Smooth muscle cell (in vitro differentiated cells): ENCODE measurements around the gene AUTS2. TPM values are rescaled to one million over a fixed set of nuclear protein-coding genes. Genes with fewer than 3 reads are reported as not detected.

ENCODE experiments used
- DNase-seq: peaks from one replicate; lab custom pipeline; 2025; ENCODE audit not compliant: unreplicated experiment; lab: John Stamatoyannopoulos, UW
- H2AFZ ChIP-seq: fragments of 200-600 bp; sonication (generic); 2 replicates; pipeline ENCODE4 v1.6.0; 2016; ENCODE audit warnings: antibody characterized with exemption, low read depth, mild to moderate bottlenecking
- H3F3A ChIP-seq: fragments of 200-600 bp; sonication (generic); 2 replicates; pipeline ENCODE4 v1.6.0; 2017; ENCODE audit warnings: antibody characterized with exemption, low read depth
- H3K27ac ChIP-seq: fragments of 200-600 bp; sonication (generic); 2 replicates; pipeline ENCODE4 v1.5.1; 2016; ENCODE audit warnings: low read depth, mild to moderate bottlenecking
- H3K27me3 ChIP-seq: fragments of 200-600 bp; sonication (generic); 2 replicates; pipeline ENCODE4 v1.6.1; 2016; ENCODE audit warnings: low read depth, mild to moderate bottlenecking
- H3K36me3 ChIP-seq: fragments of 200-600 bp; sonication (generic); 2 replicates; pipeline ENCODE4 v1.5.1; 2016; ENCODE audit warnings: low read depth
- H3K4me1 ChIP-seq: fragments of 200-600 bp; sonication (generic); 2 replicates; pipeline ENCODE4 v1.5.1; 2016; ENCODE audit warnings: low read depth
- H3K4me2 ChIP-seq: fragments of 200-600 bp; sonication (generic); 2 replicates; pipeline ENCODE4 v1.6.0; 2016; ENCODE audit warnings: mild to moderate bottlenecking
- H3K4me3 ChIP-seq: fragments of 200-600 bp; sonication (generic); 2 replicates; pipeline ENCODE4 v1.5.1; 2016; ENCODE audit warnings: mild to moderate bottlenecking
- H3K79me2 ChIP-seq: fragments of 200-600 bp; sonication (generic); 2 replicates; pipeline ENCODE4 v1.6.0; 2016; ENCODE audit warnings: low read depth, mild to moderate bottlenecking
- H3K9ac ChIP-seq: fragments of 200-600 bp; sonication (generic); 2 replicates; pipeline ENCODE4 v1.6.0; 2016; ENCODE audit warnings: low read depth
- H3K9me3 ChIP-seq: fragments of 200-600 bp; sonication (generic); replicated peaks from 2 replicates; pipeline ENCODE4 v1.5.1; 2016; ENCODE audit warnings: low read depth
- H4K20me1 ChIP-seq: fragments of 200-600 bp; sonication (generic); 2 replicates; pipeline ENCODE4 v1.6.0; 2016; ENCODE audit warnings: low read depth
- CTCF ChIP-seq: fragments of 200-600 bp; sonication (generic); IDR thresholded peaks from 2 replicates; pipeline ENCODE4 v1.5.1; 2017; ENCODE audit warnings: borderline replicate concordance, mild to moderate bottlenecking, antibody characterized with exemption; ENCODE audit not compliant: insufficient read depth, poor library complexity, severe bottlenecking
- WGBS: methylation state at CpG from one replicate; pipeline ENCODE4 v1.1.7; 2016; ENCODE audit warnings: low lambda C conversion rate; 5-methylcytosine and 5-hydroxymethylcytosine counted together
- polyA plus RNA-seq: library from polyadenylated mRNA; unstranded; fragments of >200 nt; fragmentation: Nextera tagmentation; extraction: Ambion mirVana; gene quantifications from 2 replicates; pipeline ENCODE4 v1.2.1, GENCODE V29; 2016
- total RNA-seq: library from RNA; depleted of rRNA; stranded (reverse); fragments of >200 nt; gene quantifications from 2 replicates; pipeline ENCODE4 v1.2.3, GENCODE V29; 2014

The AUTS2 gene
- total and polyA plus RNA-seq, 2 experiments from 2014 or later, result 6.5 to 8.6 TPM

- Histone ChIP-seq H3F3A (no peaks in the 10 kb centered on the region), H4K20me1 (peaks cover 44% of the 10 kb centered on the region), H3K27ac (no peak overlapping the region), H3K4me1 (peaks cover 15% of the 10 kb centered on the region), H3K9ac (no peak overlapping the region), H3K4me3 (no peak overlapping the region), H3K79me2 (no peaks in the 10 kb centered on the region), H3K27me3 (peaks cover 2% of the 10 kb centered on the region), H2AFZ (no peak overlapping the region), H3K4me2 (no peak overlapping the region), H3K9me3 (no peaks in the 10 kb centered on the region), H3K36me3 (no peaks in the 10 kb centered on the region)
- no peak for DNase-seq
- 75% methylated on average over 5 of the region's 5 CpGs for WGBS
- no peak for TF ChIP-seq CTCF
Measured at GRCh38 chr7:69817841-69818635, 219.8 kb downstream of the AUTS2 start.

GRCh38 chr7:69818636-69819332, 220.5 kb downstream of the AUTS2 start:
- Histone ChIP-seq H3K36me3 (no peaks in the 10 kb centered on the region), H4K20me1 (peaks cover 39% of the 10 kb centered on the region)
- WGBS, result 92% methylated on average over 7 of the region's 7 CpGs

DNA sequence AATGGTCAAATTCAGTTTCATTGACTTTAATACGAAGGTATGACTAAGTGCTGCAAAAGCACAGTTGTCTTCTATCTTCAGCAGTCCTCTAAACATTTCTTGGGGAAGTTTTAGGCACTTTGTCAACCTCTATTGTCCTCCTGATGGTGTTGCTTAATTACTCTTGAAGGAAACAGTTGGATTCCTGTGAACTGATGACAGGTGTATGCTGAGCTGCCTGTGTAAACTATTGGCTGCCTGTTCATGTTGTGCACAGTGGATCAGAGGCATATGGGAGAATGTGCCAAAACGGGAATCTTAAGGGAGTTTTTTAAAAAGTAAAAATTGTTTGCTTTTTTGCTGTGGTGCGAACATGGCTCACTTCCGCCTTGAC, 221.0 kb downstream of the AUTS2 start:
- DNase-seq, result no peak
- Histone ChIP-seq H3K9me3 (no peaks in the 10 kb centered on the region), H3K79me2 (no peaks in the 10 kb centered on the region), H3F3A (no peaks in the 10 kb centered on the region), H3K27ac (no peak overlapping the region), H3K36me3 (no peaks in the 10 kb centered on the region), H3K4me1 (peaks cover 11% of the 10 kb centered on the region), H4K20me1 (peaks cover 35% of the 10 kb centered on the region), H3K9ac (no peak overlapping the region), H2AFZ (no peak overlapping the region), H3K4me2 (no peak overlapping the region), H3K4me3 (no peak overlapping the region), H3K27me3 (peaks cover 2% of the 10 kb centered on the region)
- WGBS, result 96% methylated on average over 4 of the region's 4 CpGs
- TF ChIP-seq CTCF, result no peak

More at GRCh38 chr7:69818636-69819332, 220.5 kb downstream of the AUTS2 start:
- no peak overlapping the region for H3K27ac ChIP-seq
- no peak overlapping the region for H3K4me2 ChIP-seq
- no peak for DNase-seq
- no peak overlapping the region for H3K4me3 ChIP-seq
- no peak for TF ChIP-seq CTCF
- no peak overlapping the region for H2AFZ ChIP-seq
- no peak overlapping the region for H3K9ac ChIP-seq
- H3K27me3 ChIP-seq, result peaks cover 2% of the 10 kb centered on the region
- H3F3A ChIP-seq, result no peaks in the 10 kb centered on the region
- peaks cover 15% of the 10 kb centered on the region for H3K4me1 ChIP-seq
- no peaks in the 10 kb centered on the region for H3K9me3 ChIP-seq
- no peaks in the 10 kb centered on the region for H3K79me2 ChIP-seq
